D721Med (cell line): Measurements from ENCODE around the gene PCDHB5.
"Not testable (repeated sequence)": the region's sequence is repeated elsewhere in the genome, so short reads cannot be mapped to it uniquely, and the experiment has no call there.

ENCODE experiments used
- DNase-seq: peaks from one replicate; pipeline ENCODE4 v3.0.0; 2011; ENCODE audit warnings: low spot score; ENCODE audit not compliant: insufficient read length
- FAIRE-seq: peaks from 2 replicates; lab custom pipeline; 2011; peaks lifted over from hg19 to GRCh38; lab: Jason Lieb, UNC
- TF ChIP-seq, protein P1 (sequence below): IDR thresholded peaks from 2 replicates; pipeline ENCODE4 v1.5.1; 2012; ENCODE audit warnings: mild to moderate bottlenecking, control low read depth; ENCODE audit not compliant: insufficient read depth; ENCODE audit errors: missing control alignments

The PCDHB5 gene

GRCh38 chr5:141172381-141173204, 37.6 kb downstream of the PCDHB5 start, which contains the start of gene PCDHB7:
TSS of gene PCDHB7 (plus strand) at chr5:141172644. CDS start at chr5:141172836, 192 bp downstream.
- DNase-seq (no peak), FAIRE-seq (peak; percentile 53)
- TF ChIP-seq, protein P1, sequence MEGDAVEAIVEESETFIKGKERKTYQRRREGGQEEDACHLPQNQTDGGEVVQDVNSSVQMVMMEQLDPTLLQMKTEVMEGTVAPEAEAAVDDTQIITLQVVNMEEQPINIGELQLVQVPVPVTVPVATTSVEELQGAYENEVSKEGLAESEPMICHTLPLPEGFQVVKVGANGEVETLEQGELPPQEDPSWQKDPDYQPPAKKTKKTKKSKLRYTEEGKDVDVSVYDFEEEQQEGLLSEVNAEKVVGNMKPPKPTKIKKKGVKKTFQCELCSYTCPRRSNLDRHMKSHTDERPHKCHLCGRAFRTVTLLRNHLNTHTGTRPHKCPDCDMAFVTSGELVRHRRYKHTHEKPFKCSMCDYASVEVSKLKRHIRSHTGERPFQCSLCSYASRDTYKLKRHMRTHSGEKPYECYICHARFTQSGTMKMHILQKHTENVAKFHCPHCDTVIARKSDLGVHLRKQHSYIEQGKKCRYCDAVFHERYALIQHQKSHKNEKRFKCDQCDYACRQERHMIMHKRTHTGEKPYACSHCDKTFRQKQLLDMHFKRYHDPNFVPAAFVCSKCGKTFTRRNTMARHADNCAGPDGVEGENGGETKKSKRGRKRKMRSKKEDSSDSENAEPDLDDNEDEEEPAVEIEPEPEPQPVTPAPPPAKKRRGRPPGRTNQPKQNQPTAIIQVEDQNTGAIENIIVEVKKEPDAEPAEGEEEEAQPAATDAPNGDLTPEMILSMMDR, result peak; percentile 54

GRCh38 chr5:141174291-141175104, 39.5 kb downstream of the PCDHB5 start:
- not testable (repeated sequence) for DNase-seq, FAIRE-seq

DNA sequence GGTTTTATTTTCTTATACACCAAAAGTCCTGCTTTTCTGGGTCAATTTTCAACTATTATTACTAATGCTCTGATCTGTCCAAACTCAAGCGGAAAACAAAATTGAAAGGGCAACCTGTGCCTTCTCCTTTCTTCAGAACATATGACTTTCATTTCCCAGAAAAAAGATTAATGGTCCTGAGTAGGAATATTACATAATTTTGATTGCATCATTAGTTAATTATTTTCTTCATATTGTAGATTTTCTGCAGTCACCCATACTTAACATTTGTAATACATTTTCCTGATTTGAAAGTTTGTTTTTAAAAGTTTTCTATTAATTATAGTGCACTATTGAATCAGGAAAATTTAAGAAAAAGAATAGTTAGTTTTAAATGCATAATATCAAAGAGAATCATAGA, 40.9 kb downstream of the PCDHB5 start:
- DNase-seq (no peak), FAIRE-seq (no peak)
- TF ChIP-seq, protein P1, result no peak

- FAIRE-seq, result not testable (repeated sequence)
- DNase-seq, result peak; percentile 52
These were observed 42.7 kb downstream of the PCDHB5 start, which contains the start of gene PCDHB8 for GRCh38 chr5:141177577-141178191. TSS of gene PCDHB8 (plus strand) at chr5:141177790. CDS start at chr5:141178035, 245 bp downstream.

- FAIRE-seq, result not testable (repeated sequence)
These were observed 44.4 kb downstream of the PCDHB5 start for GRCh38 chr5:141179371-141179770.

GRCh38 chr5:141179876-141180275, 44.9 kb downstream of the PCDHB5 start:
- not testable (repeated sequence) for DNase-seq, FAIRE-seq

More at GRCh38 chr5:141179371-141179770, 44.4 kb downstream of the PCDHB5 start:
- not testable (repeated sequence) for DNase-seq

GRCh38 chr5:141180313-141180712, 45.3 kb downstream of the PCDHB5 start:
- TF ChIP-seq, protein P1, result no peak
- FAIRE-seq, result no peak
- no peak for DNase-seq

DNA sequence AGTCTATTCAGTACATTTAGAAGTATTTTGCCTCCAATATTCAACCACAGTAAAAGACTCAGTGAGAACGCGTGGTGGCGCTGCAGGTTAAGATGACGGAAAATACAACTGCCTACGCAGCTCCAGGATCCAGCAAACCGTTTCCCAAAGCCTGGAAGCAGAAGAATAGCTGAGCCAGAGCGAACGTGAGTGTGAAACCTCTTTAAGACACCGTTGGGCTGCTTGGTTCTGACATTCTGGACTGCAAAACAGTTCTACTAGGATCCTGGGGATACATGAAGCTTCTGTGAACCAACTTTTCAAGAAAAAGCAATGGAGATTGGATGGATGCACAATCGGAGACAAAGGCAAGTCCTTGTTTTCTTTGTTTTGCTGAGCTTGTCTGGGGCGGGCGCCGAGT, 47.2 kb downstream of the PCDHB5 start, which contains the start of gene PCDHB16:
PCDHB16 (plus strand) TSS at position 140 of the 400 bp plus-strand sequence; CDS start at position 313, 173 bp downstream.
- DNase-seq (no peak), FAIRE-seq (peak; percentile 95)
- TF ChIP-seq, protein P1, result peak; percentile 89

- not testable (repeated sequence) for FAIRE-seq, DNase-seq
These were observed 49.3 kb downstream of the PCDHB5 start for GRCh38 chr5:141184117-141184855.
